A549 (cell line): ENCODE results near the gene MFAP2. TPM values are rescaled to one million over a fixed set of nuclear protein-coding genes. Genes with fewer than 3 reads are reported as not detected.
"Not testable (repeated sequence)": the region's sequence is repeated elsewhere in the genome, so short reads cannot be mapped to it uniquely, and the experiment has no call there.

ENCODE experiments used
- ATAC-seq, 2 experiments: fragments of 200-7000 bp in 1 of 2; fragments of >200 bp in 1 of 2; cut with Nextera tagmentation in 1 of 2; cut with Tn5 transposase in 1 of 2; 3 replicates each; pipeline versions ENCODE4 v1.8.0 to v1.9.1; 2018 to 2020; ENCODE audit warnings: mild to moderate bottlenecking in 1 of 2, moderate library complexity in 1 of 2
- CTCF ChIA-PET: fragments of 300-600 bp; sonication (Branson Sonifier 250); formaldehyde crosslinking; extraction: SDS; loops from one replicate; lab custom pipeline; 2021; ENCODE audit warnings: antibody characterized with exemption, inconsistent platforms; lab: Yijun Ruan, JAX
- POLR2A ChIA-PET: fragments of 350-600 bp; formaldehyde crosslinking; extraction: SDS; loops from one replicate; lab custom pipeline; 2021; ENCODE audit warnings: antibody characterized with exemption, inconsistent platforms; lab: Yijun Ruan, JAX
- DNase-seq, 2 experiments: peaks; one replicate each; pipeline versions ENCODE4 v3.0.0 to v3.0.0-alpha.2; 2011 to 2016; ENCODE audit warnings: low read depth in 1 of 2, low spot score in 1 of 2
- FAIRE-seq: peaks from 2 replicates; lab custom pipeline; 2011; peaks lifted over from hg19 to GRCh38; lab: Jason Lieb, UNC
- H3K27ac ChIP-seq, 2 experiments: fragments of >200 bp; sonication (Bioruptor Twin); formaldehyde crosslinking; 3 replicates each; pipeline ENCODE4 v1.5.1; 2016 to 2017
- H3K4me1 ChIP-seq: fragments of >200 bp; sonication (Bioruptor Twin); formaldehyde crosslinking; 3 replicates; pipeline ENCODE4 v1.6.1; 2016
- H3K4me2 ChIP-seq: fragments of >200 bp; sonication (Bioruptor Twin); formaldehyde crosslinking; 3 replicates; pipeline ENCODE4 v1.6.1; 2016
- H3K4me3 ChIP-seq: fragments of >200 bp; sonication (Bioruptor Twin); formaldehyde crosslinking; 3 replicates; pipeline ENCODE4 v1.5.1; 2016
- H3K9me3 ChIP-seq: fragments of >200 bp; sonication (Bioruptor Twin); formaldehyde crosslinking; 3 replicates; pipeline ENCODE4 v1.6.1; 2016
- CBX2 ChIP-seq: fragments of 200-600 bp; sonication (generic); IDR thresholded peaks from 2 replicates; pipeline ENCODE4 v1.6.1; 2016; ENCODE audit warnings: low read depth, mild to moderate bottlenecking, borderline replicate concordance
- ELK1 ChIP-seq: fragments of 150-350 bp; IDR thresholded peaks from 2 replicates; pipeline ENCODE4 v1.6.1; 2014; ENCODE audit warnings: low read depth, mild to moderate bottlenecking, low read length
- HOXB5 ChIP-seq: fragments of 250-450 bp; sonication (Bioruptor Pico); IDR thresholded peaks from 2 replicates; pipeline ENCODE4 v1.5.0; 2020; ENCODE audit warnings: mild to moderate bottlenecking, moderate library complexity
- NR3C1 ChIP-seq: fragments of >200 bp; sonication (Bioruptor Twin); formaldehyde crosslinking; IDR thresholded peaks from 3 replicates; pipeline ENCODE4 v1.6.1; 2017
- PHF8 ChIP-seq: fragments of 200-600 bp; sonication (generic); IDR thresholded peaks from 2 replicates; pipeline ENCODE4 v1.6.1; 2016; ENCODE audit warnings: low read depth, mild to moderate bottlenecking, antibody characterized with exemption, moderate library complexity, borderline replicate concordance
- RFX5 ChIP-seq: fragments of 450-650 bp; IDR thresholded peaks from 2 replicates; pipeline ENCODE4 v1.7.1; 2014; ENCODE audit warnings: antibody characterized with exemption, mild to moderate bottlenecking, moderate library complexity
- ZSCAN20 ChIP-seq: fragments of 250-450 bp; sonication (Bioruptor Pico); IDR thresholded peaks from 2 replicates; pipeline ENCODE4 v1.8.0; 2022; ENCODE audit warnings: mild to moderate bottlenecking, moderate library complexity
- WGBS: methylation state at CpG from one replicate; pipeline ENCODE4 v1.1.6; 2017; ENCODE audit errors: missing lambda C conversion rate; 5-methylcytosine and 5-hydroxymethylcytosine counted together
- polyA plus RNA-seq, 4 experiments: library from polyadenylated mRNA; depleted of rRNA in 3 of 4; stranded (reverse); fragments of >200 nt; fragmentation: RNase III in 1 of 4; extraction: RNeasy Plus Mini Kit Qiagen cat#74134 plus additional on column Dnase treatment in 1 of 4; gene quantifications; 2 replicates in 3 of 4; 3 replicates in 1 of 4; pipeline ENCODE4 v1.2.3, GENCODE V29; 2011 to 2017
- TF ChIP-seq, protein P1 (sequence below): IDR thresholded peaks from 2 replicates; pipeline ENCODE4 v1.6.1; 2012; ENCODE audit warnings: low read depth, borderline replicate concordance

MFAP2 gene
- polyA plus RNA-seq, 2 of the 4 experiments (the other 2 are of a cell fraction), result 0.45 to 0.90 TPM

GRCh38 chr1:16944038-16944437 is 36.4 kb downstream of the MFAP2 start (continued):
- TF ChIP-seq CBX2 (no peak), ELK1 (no peak), NR3C1 (no peak), HOXB5 (CRISPR knock-in tag) (no peak), PHF8 (no peak), ZSCAN20 (no peak)

GRCh38 chr1:16939386-16940180 is 40.8 kb downstream of the MFAP2 start:
- DNase-seq, H3K4me1 ChIP-seq, H3K4me2 ChIP-seq, H3K27ac ChIP-seq, H3K9me3 ChIP-seq, H3K4me3 ChIP-seq, FAIRE-seq, POLR2A ChIA-PET: not testable (repeated sequence)
- 94% methylated on average over 23 of the region's 32 CpGs for WGBS
- ATAC-seq, result peak; percentile 68 to 75
- CTCF ChIA-PET, result interaction anchor here (1.2 kb wide), 1 partner anchor 11 kb away, joined by 3 read pairs; no protein-coding TSS in a partner anchor

DNA sequence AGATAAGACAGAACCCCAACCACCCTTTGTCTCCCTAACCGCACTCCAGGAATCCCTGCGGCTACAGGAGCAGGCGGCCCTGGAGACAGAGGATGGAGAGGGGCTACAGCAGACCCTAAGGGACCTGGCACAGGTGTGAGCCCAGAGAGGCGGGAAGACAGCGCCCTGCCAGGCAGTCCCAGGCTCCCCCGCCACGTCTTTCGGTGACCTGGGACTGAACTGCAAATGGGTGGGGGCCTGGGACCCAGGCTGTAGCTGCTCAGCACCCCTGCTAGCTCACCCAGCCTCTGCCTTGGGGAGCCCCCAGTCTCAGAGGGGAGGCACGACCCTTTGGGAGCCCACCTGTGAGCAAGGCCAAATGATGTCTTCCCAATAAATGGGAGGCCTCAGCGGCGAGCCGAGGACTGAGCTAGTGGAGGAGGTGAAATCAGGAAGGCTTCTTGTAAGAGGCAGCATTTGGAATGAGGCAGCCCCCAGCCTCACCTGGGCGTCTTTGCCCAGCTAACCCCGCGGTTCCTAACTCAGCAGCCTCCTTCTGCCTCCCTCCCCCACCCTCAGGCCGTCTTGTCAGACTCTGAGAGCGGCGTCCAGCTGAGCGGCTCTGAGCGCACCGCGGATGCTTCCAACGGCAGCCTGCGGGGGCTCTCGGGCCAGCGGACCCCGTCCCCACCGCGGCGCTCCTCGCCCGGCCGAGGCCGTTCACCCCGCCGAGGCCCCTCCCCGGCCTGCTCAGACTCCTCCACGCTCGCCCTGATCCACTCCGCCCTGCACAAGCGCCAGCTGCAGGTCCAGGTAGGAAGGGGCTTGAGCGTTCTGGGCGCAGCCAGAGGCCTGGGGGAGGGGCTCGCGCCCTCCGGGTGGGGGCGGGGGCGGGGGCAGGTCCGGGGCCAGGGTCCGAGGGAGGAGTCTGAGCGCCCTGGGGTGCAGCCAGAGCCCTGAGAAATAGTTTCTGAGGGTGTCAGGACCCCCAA is 41.8 kb downstream of the MFAP2 start:
- H3K4me3 ChIP-seq, result no peak overlapping the region
- FAIRE-seq, result no peak
- H3K9me3 ChIP-seq, result no peaks in the 10 kb centered on the region
- WGBS, result 96% methylated on average over 37 of the region's 51 CpGs
- no peak for ATAC-seq
- no peak overlapping the region for H3K27ac ChIP-seq
- H3K4me2 ChIP-seq, result no peak overlapping the region
- no peaks in the 10 kb centered on the region for H3K4me1 ChIP-seq
- TF ChIP-seq CBX2 (no peak), RFX5 (no peak)
- TF ChIP-seq, protein P1, sequence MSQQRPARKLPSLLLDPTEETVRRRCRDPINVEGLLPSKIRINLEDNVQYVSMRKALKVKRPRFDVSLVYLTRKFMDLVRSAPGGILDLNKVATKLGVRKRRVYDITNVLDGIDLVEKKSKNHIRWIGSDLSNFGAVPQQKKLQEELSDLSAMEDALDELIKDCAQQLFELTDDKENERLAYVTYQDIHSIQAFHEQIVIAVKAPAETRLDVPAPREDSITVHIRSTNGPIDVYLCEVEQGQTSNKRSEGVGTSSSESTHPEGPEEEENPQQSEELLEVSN, result no peak
- DNase-seq, result no peak
- ChIA-PET POLR2A (no interaction called here), CTCF (no interaction called here)

DNA sequence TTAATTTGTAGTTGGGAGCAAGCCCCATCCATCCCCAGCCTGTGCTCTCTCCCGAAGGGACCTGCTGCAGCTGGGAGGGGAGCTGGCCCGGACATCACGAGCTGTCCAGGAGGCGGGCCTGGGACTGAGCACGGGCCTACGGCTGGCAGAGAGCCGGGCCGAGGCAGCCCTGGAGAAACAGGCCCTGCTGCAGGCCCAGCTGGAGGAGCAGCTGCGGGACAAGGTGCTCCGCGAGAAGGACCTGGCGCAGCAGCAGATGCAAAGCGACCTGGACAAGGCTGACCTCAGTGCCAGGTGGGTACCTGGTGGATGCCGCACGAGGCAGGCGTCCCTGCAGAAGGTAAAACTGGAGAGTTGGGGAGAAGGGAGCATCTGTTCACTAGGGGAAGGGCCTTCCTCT is 43.8 kb downstream of the MFAP2 start:
- WGBS, result 93% methylated on average over 4 of the region's 16 CpGs
- H3K4me2 ChIP-seq, result not testable (repeated sequence)

GRCh38 chr1:16933945-16934344 is 46.5 kb downstream of the MFAP2 start:
- CTCF ChIA-PET, result interaction anchor here (0.6 kb wide), 1 partner anchor 324 kb away, joined by 3 read pairs; no protein-coding TSS in a partner anchor

More for the DNA sequence above, 43.8 kb downstream of the MFAP2 start:
- DNase-seq, ATAC-seq, H3K9me3 ChIP-seq, H3K4me1 ChIP-seq, H3K27ac ChIP-seq, POLR2A ChIA-PET, FAIRE-seq, H3K4me3 ChIP-seq: not testable (repeated sequence)
- CTCF ChIA-PET, result interaction anchor here (1.4 kb wide), 2 partner anchors 15 to 109 kb away, joined by 4 read pairs; no protein-coding TSS in a partner anchor

More at GRCh38 chr1:16933945-16934344, 46.5 kb downstream of the MFAP2 start:
- H3K4me3 ChIP-seq, H3K4me2 ChIP-seq, POLR2A ChIA-PET, H3K4me1 ChIP-seq, ATAC-seq, H3K9me3 ChIP-seq, H3K27ac ChIP-seq, FAIRE-seq, DNase-seq: not testable (repeated sequence)
